Pancreas (tissue), 10 donors: ENCODE results near the gene KSR2. TPM values are rescaled to one million over a fixed set of nuclear protein-coding genes. Genes with fewer than 3 reads are reported as not detected.

Experiments used
- ATAC-seq, 4 donors: fragments of 200-7000 bp; cut with Tn5 transposase; one replicate each; pipeline versions ENCODE4 v1.8.0 to v1.9.1; 2020; ENCODE audit warnings: mild to moderate bottlenecking in 4 of 4, moderate library complexity in 4 of 4
- DNase-seq, 6 donors: peaks; one replicate each; pipeline ENCODE4 v3.0.0-alpha.2; 2020
- FAIRE-seq: peaks from 2 replicates; lab custom pipeline; 2012; peaks lifted over from hg19 to GRCh38; lab: Jason Lieb, UNC
- H3K27ac ChIP-seq, 4 donors: fragments of 200-600 bp; sonication (generic); 1 replicate in 3 of 4; 2 replicates in 1 of 4; pipeline versions ENCODE4 v1.5.0 to v1.8.0; 2020
- H3K27me3 ChIP-seq, 4 donors: fragments of 200-600 bp; one replicate each; pipeline ENCODE4 v1.8.0; 2021
- H3K36me3 ChIP-seq, 3 donors: fragments of 200-600 bp; sonication (generic) in 1 of 3; one replicate each; pipeline versions ENCODE4 v1.5.0 to v1.8.0; 2020 to 2021
- H3K4me1 ChIP-seq, 3 donors: fragments of 200-600 bp; one replicate each; pipeline ENCODE4 v1.8.0; 2021
- H3K4me3 ChIP-seq, 4 donors: fragments of 200-600 bp; sonication (generic) in 2 of 4; one replicate each; pipeline versions ENCODE4 v1.5.0 to v1.8.0; 2020 to 2021
- H3K9me3 ChIP-seq, 4 donors: fragments of 200-600 bp; one replicate each; pipeline ENCODE4 v1.8.0; 2021
- WGBS, 2 donors: extraction: QIAGEN DNeasy Blood & Tissue Kit; methylation state at CpG; one replicate each; pipeline ENCODE4 v1.1.7; 2013; 5-methylcytosine and 5-hydroxymethylcytosine counted together
- intact Hi-C, 3 donors: fragments of 100-400 bp; cut with DNase I; formaldehyde crosslinking; loops; one replicate each; pipeline versions ENCODE4 v1.11.1 to v1.14.2; 2022
- polyA plus RNA-seq, 2 donors: library from polyadenylated mRNA; stranded (reverse); fragments of 200-250 nt; gene quantifications; one replicate each; pipeline ENCODE4 v1.2.3, GENCODE V29; 2013
- total RNA-seq, 6 donors: library from RNA; stranded (reverse); fragmentation: NEBNext Ultra II Directional in 4 of 6; extraction: Animal tissue kit (Norgen Biotek cat#: 25700) in 4 of 6; gene quantifications; one replicate each; pipeline versions ENCODE4 v1.2.1 to v1.2.4, GENCODE V29; 2021 to 2023
- TF ChIP-seq, protein P1 (sequence below), 4 donors: fragments of 200-600 bp; sonication (generic) in 3 of 4; IDR thresholded peaks; one replicate each; pipeline versions ENCODE4 v1.5.0 to v1.8.0; 2021; ENCODE audit warnings: antibody characterized with exemption in 4 of 4
- donor health status: healthy with polysubstance abuse.
- donor health status: DM: no; HTN: no; CAD: no; lungs with moderate emphysema.
- donor health status: DM: no; HTN: no; CAD: no.
- donor health status: control.
- donor health status: control.
- donor health status: Bipolar disorder and iron deficiency.
- donor health status: DM: yes; HTN: yes; CAD: no.
- donor health status: DM: no; HTN: no; CAD: no.
- donor health status: DM: no; HTN: no; CAD: no.
- donor health status: DM: yes; HTN: yes; CAD: no.

The KSR2 gene
- total and polyA plus RNA-seq, 8 donors: 0.68 to 1.8 (median 1.3) TPM

GRCh38 chr12:117710121-117710520, 258.7 kb downstream of the KSR2 start:
- H3K4me1 ChIP-seq: no peaks in the 10 kb centered on the region
- H3K27ac ChIP-seq: no peak overlapping the region
- intact Hi-C loops: no loop called here
- H3K36me3 ChIP-seq: no peaks in the 10 kb centered on the region
- 68 to 70% methylated on average over 9 of the region's 9 CpGs for WGBS, 2 donors
- TF ChIP-seq, protein P1, sequence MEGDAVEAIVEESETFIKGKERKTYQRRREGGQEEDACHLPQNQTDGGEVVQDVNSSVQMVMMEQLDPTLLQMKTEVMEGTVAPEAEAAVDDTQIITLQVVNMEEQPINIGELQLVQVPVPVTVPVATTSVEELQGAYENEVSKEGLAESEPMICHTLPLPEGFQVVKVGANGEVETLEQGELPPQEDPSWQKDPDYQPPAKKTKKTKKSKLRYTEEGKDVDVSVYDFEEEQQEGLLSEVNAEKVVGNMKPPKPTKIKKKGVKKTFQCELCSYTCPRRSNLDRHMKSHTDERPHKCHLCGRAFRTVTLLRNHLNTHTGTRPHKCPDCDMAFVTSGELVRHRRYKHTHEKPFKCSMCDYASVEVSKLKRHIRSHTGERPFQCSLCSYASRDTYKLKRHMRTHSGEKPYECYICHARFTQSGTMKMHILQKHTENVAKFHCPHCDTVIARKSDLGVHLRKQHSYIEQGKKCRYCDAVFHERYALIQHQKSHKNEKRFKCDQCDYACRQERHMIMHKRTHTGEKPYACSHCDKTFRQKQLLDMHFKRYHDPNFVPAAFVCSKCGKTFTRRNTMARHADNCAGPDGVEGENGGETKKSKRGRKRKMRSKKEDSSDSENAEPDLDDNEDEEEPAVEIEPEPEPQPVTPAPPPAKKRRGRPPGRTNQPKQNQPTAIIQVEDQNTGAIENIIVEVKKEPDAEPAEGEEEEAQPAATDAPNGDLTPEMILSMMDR (IDR thresholded peaks at IDR 0.05): no peak
- no peak for DNase-seq
- FAIRE-seq: no peak
- no peaks in the 10 kb centered on the region for H3K9me3 ChIP-seq
- H3K27me3 ChIP-seq: no peaks in the 10 kb centered on the region
- ATAC-seq: no peak
- no peak overlapping the region for H3K4me3 ChIP-seq

GRCh38 chr12:117707861-117708260, 260.9 kb downstream of the KSR2 start:
- no peaks in the 10 kb centered on the region for H3K9me3 ChIP-seq
- no peaks in the 10 kb centered on the region for H3K4me1 ChIP-seq
- intact Hi-C loops: no loop called here
- no peaks in the 10 kb centered on the region for H3K36me3 ChIP-seq
- TF ChIP-seq, protein P1 (IDR thresholded peaks at IDR 0.05): no peak
- H3K4me3 ChIP-seq: no peak overlapping the region
- ATAC-seq (no peak), DNase-seq (no peak), FAIRE-seq (no peak)
- H3K27me3 ChIP-seq: no peaks in the 10 kb centered on the region
- 63 to 80% methylated on average over 2 of the region's 2 CpGs for WGBS, 2 donors
- no peak overlapping the region for H3K27ac ChIP-seq

GRCh38 chr12:117703584-117703983, 265.2 kb downstream of the KSR2 start:
- no peaks in the 10 kb centered on the region for H3K4me1 ChIP-seq
- intact Hi-C loops: no loop called here
- FAIRE-seq (no peak), DNase-seq (no peak), ATAC-seq (no peak)
- H3K36me3 ChIP-seq: no peaks in the 10 kb centered on the region
- H3K4me3 ChIP-seq: no peak overlapping the region
- TF ChIP-seq, protein P1 (IDR thresholded peaks at IDR 0.05): no peak
- no peak overlapping the region for H3K27ac ChIP-seq
- no peaks in the 10 kb centered on the region for H3K9me3 ChIP-seq
- no peaks in the 10 kb centered on the region for H3K27me3 ChIP-seq
- WGBS, 2 donors: 67 to 72% methylated on average over 4 of the region's 4 CpGs

- Histone ChIP-seq H3K27me3 (no peaks in the 10 kb centered on the region), H3K4me1 (no peaks in the 10 kb centered on the region), H3K4me3 (no peak overlapping the region), H3K36me3 (no peaks in the 10 kb centered on the region), H3K27ac (no peak overlapping the region), H3K9me3 (no peaks in the 10 kb centered on the region)
- DNase-seq (no peak), ATAC-seq (no peak), FAIRE-seq (no peak)
- intact Hi-C loops: no loop called here
- TF ChIP-seq, protein P1 (IDR thresholded peaks at IDR 0.05): no peak
- 75 to 80% methylated on average over 4 of the region's 4 CpGs for WGBS, 2 donors
Observed at GRCh38 chr12:117702741-117703140, 266.0 kb downstream of the KSR2 start.

DNA sequence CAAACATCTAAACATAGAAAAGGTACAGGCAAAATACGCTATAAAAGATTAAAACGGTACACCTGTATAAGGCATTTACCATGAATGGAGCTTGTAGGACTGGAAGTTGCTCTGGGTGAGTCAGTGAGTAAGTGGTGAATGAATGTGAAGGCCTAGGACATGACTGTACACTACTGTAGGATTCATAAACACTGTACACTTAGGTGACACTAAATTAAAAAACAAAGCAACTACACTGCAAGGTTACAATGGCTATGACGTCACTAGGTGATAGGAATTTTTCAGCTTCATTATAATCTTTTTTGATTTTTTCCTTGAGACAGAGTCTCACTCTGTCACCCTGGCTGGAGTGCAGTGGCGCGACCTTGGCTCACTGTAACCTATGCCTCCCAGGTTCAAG, 269.2 kb downstream of the KSR2 start:
- no peak for DNase-seq
- no peak for ATAC-seq
- TF ChIP-seq, protein P1 (IDR thresholded peaks at IDR 0.05): no peak
- H3K27ac ChIP-seq: no peak overlapping the region
- no peaks in the 10 kb centered on the region for H3K4me1 ChIP-seq
- no peaks in the 10 kb centered on the region for H3K9me3 ChIP-seq
- no peak overlapping the region for H3K4me3 ChIP-seq
- FAIRE-seq: no peak
- no peaks in the 10 kb centered on the region for H3K36me3 ChIP-seq
- WGBS, 2 donors: 73 to 84% methylated on average over 5 of the region's 5 CpGs
- no peaks in the 10 kb centered on the region for H3K27me3 ChIP-seq
- intact Hi-C loops: no loop called here
